NB4 (cell line): ENCODE measurements around the gene LIMS1.

Experiments
- CTCF ChIP-seq: IDR thresholded peaks from one replicate; pipeline ENCODE4 v1.5.1; 2012; ENCODE audit warnings: low read depth, low read length
- MYC ChIP-seq: IDR thresholded peaks from 2 replicates; pipeline ENCODE4 v1.6.1; 2011; ENCODE audit warnings: low read depth, low read length
- POLR2A ChIP-seq: IDR thresholded peaks from 2 replicates; pipeline ENCODE4 v1.6.1; 2011; ENCODE audit warnings: mild to moderate bottlenecking; ENCODE audit not compliant: insufficient read length; ENCODE audit errors: extremely low read depth

DNA sequence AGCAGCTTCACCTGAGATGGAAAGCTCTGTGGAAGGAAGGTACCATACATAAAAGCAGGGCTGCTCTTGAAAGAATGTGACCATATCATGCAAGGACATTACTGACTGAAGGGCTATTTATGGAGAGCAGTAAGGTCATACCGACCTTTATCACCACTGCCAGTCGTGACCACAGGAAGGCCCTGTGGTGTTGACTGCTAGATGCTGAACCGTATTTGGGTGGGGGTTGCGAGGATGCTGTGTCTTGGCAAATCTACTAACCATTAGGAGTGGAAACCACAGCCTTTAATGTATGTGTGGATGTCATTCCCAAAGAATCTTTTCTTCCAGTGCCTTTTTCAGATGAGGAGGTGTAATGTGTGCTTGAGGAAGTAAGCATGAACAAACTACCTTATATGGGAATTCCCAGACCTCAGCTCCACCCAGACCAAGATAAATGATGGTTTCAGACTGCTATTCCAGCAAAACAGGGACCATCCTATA, 60.8 kb downstream of the LIMS1 start:
- TF ChIP-seq CTCF: no peak
- TF ChIP-seq MYC: 0 out of 2 replicates have a peak, but pooled peaks have one; percentile 20
- no peak for TF ChIP-seq POLR2A
